Stimulated activated CD8-positive, alpha-beta memory T cell treated with anti-CD3 and anti-CD28 coated beads, Interleukin-12 subunit alpha, Interleukin-12 subunit beta, amount 100 ng/mL, for 24 hours (primary cell): ENCODE results near the gene BLID.

Experiments
- DNase-seq: peaks from one replicate; pipeline ENCODE4 v3.0.0-alpha.2; 2020; ENCODE audit errors: extremely low read depth

BLID gene

DNA sequence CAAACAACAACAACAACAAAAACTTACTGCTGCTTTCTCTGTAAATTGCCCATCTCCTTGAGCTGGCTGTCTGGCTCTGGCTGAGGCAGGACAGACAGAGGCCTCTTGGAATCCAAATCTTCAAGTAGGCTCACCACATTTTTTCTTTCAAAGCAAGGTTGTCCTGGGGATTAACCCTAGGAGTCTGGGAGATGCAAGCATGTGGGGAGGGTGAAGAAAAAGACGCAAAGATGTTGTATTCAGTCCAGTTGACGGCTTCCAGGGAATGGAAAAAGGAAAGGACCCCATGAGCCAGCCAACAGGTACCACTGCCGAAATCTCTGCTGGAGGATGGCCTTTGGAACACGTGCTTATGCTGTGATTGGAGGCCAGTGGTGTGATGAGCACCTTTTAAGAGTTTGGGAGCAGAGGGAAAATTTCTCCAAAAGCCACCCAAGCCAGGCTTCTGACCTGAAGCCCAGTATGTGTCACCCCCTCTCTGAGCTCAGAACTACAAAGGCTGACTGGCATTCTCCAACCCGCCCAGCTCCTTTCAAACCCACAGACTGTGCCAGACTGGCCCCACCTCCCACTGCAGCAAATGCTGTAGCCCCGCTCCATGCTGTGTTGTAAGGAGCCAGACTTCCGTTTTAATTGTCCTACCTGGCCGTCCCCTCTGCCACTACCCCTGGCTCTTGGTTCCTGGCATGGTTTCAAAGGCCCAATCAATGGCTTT lies 10.8 kb downstream of the BLID start:
- DNase-seq = no peak

DNA sequence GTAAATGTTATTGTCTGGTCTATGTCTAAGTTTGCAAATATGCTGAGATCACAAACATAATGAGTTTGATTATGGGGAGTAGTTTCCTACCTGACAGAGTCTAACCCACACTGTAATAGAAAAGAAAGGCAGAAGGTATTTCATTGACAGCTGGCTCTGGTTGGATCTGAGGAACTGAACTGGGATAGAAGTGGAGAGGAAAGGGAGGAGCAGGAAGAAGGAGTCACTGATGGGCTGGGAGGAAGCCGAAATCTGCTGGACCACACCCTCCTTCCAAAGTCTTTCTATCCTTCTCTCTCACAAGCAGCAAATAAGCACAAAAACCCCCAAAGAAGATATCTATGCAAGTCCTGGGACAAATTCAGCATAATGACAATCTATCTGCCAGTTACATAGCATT lies 11.7 kb downstream of the BLID start:
- no peak for DNase-seq

DNA sequence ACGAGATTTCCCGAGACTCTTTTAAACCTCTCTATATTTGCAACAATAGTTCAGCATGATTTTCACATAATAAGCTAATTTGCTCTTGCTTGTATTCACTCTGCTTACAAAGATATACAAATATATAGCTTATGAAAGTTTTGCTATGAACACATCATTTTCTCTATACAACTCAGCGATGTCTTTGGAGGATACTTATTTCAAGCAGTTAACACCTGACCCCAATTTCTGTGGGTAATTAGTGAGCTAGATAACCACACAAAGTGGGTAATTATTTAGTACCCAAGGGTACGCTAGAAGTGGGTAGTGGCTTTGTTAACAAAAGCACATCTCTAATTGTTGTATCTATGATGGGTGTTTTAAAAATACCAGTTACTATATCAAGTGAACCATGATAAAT lies 12.3 kb downstream of the BLID start:
- no peak for DNase-seq

DNA sequence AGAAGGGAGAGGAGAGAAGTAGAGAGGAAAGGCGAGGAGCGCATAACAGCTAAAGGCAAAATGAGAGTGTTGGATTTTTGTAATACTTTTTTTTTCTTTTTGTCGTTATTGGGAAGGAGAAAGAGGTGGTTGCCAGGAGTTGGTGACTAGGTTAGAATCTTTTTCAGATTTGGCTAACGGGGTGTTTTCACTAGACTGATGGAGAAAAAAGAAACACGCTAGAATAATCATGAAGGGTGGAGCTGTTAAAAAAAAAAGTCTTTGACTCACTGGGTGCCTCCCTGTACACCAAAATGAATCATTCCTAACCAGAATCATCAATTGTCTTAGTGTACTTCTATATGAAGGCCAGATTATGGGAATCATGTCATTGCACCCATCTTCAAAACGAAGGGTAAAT lies 12.7 kb downstream of the BLID start:
- no peak for DNase-seq

DNA sequence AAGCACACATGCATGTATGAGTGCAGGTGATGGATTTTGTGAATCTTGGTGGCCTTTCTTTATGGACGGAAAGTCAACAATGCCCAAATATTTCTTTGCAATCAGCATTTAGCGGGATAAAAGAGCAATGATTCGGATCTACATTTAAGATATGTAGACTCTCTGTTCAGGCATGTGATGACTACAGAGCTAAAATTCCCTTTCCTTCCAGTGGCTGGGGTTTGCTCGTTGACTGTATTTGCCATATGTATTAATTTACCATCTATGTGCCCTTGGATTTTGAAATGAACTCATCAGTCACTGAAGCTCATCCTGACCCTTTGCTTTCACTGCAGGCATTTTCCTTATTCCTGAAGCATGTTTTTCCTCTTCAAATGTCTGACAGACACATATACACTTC lies 13.6 kb downstream of the BLID start:
- no peak for DNase-seq

DNA sequence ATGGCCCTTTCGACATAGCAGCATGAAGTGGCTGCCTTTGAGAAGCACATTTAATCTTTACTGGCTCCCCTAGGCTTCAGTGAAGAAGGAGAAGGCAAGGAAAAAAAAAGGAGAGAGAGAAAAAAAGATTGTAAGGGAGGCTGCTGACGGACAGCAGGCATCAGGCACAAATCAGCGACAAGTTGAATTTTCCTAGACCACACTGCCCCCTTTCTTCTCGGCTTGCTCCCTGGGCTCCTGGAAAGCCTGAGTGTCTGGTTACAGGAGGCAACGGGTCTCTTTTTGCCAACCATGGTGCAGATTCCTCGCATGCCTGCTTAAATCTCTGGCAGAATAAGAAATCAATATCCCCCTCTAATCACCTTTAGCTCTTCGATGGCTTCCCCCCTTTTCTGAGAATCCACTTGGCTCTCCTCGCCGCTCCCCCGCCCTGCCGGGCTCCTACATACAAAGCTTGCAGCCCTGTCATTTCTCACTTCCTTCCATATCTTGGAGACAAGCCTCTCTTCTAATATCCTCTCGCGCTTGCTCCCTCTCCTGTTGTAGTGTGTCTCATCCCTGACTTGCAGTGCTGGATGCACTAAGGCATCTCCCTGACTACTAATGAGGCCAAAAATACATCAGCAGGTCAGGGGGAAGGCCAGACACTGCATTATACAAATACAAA lies 14.3 kb downstream of the BLID start:
- DNase-seq = no peak

DNA sequence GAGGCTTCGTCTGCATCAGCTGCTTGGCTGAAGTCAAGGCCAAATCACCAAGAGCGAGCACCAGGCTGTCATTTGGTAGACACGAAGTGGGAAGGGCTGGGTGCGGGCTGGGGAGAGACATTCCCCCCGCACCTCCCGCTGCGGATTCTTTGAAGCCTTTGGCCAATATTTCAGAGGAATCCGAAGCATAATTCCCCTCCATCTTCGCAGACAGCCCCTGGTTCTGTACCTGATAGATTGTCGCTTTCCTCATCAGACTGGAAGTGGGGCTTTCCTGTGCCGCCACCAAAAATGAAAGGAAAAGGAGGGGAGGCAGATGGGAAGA lies 15.3 kb downstream of the BLID start:
- no peak for DNase-seq

DNA sequence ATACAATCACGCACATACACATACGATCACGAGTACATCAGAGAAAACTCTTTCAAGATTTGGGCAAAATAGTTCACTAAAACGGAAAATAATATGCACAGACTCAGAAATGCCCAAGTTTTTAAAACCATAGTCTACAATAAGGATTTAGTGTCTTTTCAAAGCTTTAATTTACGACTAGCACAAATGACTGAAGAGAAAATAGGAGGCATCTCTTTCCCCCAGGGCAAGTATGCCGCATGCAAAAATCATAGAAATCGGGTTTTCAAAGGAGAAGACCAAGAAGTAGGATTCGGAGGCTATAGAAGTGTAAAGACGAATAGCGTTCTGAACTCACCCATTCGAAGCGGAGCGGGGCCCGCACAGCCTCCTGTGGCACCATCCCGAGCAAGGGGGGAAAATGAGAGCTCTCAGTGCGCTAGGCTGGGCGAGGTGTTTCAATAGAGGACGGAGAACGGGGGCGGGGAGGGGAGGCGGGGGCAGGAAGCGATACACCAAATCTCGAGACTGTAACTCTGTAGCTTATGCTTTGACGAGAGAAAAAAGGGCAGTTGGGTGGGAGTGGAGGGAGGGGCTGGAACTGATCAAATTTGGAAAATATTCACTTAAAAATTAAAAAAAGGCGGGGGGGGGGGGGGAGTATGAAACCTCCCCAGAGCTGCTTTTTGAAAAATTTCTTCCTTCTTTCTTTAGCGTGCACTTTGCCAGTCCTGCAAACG lies 15.8 kb downstream of the BLID start:
- no peak for DNase-seq

DNA sequence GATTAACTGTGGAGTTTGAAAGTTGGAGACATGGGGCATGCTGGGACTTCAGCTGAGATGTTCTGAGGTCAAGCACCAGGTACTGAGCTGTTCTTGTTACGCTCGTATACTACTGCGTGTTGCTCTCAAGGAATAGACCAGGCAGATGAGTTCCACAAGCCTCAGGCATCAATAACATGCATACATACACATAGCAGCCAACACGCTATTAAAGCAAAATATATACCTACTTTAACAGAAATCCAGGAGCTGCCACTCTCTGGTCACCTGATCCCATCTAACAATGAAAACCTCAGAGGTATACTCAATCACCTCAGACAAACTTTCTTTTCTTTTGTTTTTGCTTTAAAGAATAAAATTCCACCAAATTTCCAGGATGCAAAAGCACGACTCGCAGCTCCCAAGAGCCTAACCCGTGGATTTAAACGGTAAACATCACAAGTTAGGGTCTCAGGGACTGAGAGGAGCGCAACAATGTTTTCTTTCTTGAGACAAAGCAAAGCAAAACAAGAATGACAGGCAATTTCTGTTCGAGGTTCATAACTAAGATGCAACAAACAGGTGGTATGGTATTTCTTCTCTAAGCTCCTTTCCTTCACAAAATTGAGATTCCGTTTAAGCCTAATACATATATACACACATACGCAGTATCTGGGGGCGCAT lies 16.5 kb downstream of the BLID start:
- no peak for DNase-seq

DNA sequence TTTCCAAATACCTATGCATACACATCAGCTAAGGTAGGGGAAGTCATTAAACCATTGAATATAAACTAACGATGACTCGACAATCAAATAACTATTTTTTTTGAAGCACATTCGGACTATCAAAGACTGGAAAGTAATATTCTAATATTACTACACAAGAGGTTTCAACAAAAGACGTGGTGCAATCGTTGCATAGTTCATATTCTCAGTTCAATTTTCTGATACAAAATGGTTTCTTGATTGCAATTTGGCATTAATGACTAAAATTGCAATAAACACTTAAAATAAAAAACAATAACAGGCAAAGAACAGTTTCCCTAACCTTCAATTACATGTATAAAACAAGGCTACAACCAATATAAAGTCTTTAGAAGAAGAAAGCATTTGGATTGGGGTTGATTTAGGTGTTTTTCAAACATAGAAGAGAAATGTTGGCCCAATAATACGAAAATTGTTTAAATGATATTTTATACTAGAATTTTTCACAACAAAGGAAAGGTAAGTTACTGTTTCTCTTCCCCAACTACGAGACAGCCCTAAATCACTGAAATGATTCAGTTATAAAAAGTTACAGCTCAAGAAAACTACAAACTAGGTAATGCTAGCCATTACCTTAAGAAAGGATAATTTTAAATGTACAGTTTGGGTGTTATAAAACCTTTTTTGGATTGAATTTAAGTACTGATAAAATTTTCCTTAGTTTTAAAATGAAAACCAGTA lies 17.6 kb downstream of the BLID start:
- no peak for DNase-seq

DNA sequence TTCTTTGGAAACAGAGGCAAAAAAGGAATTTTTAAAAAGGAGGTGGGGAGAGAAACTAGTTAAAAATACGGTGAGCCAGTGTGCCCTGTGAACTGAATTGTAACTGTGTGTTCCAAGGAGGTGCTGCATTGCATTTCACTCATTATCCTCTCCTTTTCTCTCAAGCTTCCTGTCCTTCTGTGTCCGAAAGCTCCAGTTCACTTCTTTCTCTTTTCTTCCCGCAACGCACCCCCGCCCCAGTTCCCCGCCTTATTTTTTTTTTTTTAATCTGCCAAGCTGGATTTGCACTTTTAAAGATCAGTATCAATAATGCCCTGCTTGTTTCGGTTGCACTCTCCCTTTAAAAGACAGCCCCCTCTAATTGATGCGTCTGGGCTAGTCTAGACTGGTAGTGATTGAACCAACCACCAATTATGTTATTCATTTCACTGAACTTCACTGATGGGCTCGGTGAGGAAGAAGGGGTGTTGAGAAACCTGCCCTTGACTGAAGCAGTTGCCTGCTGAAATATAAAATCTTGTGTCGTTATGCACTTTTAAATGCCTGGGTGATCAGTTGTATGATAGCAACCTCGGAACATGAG lies 18.5 kb downstream of the BLID start:
- no peak for DNase-seq

DNA sequence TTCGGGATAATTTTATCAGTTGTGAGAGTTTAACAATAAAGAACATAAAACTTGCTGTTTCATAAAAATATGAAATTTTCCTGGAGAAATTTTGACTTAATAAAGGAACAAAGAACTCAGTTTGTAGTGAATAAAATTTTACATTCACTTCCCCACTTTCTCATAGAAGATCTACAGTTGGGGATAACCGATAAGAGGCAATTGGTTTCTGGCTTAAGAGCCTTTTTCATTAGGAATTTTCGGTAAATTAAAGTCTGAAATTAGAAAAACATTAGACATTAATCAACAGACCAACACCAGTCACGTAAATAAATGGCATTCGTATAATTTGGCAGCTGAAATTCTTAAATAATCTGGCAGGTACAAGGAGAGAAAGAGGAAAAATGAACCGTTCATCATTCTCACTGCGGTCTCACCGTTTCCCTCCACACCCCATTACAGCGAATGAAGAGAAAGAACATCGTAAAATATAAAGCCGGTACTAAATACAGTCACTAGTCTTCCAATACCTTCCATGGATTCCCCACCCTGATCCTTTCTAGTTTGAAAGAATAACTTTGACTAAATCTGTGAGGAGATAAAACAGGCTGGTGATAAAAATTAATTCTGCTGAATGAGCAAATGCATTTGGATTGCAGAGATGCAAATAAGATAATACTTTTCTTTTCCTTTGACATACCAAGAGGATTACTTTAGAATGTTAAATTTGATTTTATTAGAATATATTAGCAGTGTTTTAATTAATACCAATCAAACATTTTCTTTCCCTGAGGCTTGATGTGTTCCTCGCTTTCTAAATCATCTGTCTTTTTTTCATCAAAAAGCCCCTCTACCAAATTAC lies 19.5 kb downstream of the BLID start:
- no peak for DNase-seq

DNA sequence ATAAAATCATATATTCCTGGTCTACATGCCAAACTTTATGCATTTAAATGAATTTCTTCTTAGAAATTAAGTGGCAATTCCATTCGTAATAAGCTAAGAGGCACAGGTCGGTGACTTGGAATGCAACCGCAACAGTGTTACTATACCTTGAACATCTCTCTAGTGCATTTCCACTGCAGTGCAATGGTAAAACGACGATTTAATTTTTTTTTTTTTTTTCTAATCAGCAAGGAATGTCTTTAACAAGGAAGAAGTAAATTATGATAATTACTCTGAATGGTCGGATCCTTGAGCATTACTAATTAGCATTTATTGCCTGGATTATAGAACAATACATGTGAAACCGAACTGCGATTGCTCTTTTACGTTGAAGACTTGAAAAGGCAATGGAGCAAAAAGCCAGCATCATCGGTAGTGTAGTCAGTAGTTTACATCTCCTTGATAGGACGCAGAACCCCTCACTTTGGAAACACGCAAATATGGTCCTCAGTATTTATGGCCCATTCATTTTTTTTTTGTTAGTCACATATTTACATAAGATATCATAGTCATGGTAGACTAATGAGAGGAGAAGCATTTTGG lies 20.2 kb downstream of the BLID start:
- DNase-seq = no peak

DNA sequence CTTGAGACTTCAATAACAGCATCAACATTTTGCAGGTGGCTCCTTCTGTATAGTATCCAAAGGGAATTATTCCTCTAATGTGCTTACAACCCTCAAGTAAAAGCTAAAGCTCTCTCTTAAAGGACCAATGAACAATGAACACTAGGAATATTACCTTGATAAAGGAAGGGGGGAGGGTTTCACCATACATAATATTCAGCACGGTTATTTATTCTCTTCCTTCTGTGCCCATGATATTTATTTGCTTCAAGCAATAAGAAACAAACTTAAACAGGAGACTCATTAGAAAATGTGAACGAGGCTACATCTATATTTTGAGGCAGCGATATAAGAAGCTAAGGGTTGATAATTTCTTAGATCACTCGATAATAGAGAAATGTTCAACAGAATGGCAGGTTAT lies 21.2 kb downstream of the BLID start:
- no peak for DNase-seq

DNA sequence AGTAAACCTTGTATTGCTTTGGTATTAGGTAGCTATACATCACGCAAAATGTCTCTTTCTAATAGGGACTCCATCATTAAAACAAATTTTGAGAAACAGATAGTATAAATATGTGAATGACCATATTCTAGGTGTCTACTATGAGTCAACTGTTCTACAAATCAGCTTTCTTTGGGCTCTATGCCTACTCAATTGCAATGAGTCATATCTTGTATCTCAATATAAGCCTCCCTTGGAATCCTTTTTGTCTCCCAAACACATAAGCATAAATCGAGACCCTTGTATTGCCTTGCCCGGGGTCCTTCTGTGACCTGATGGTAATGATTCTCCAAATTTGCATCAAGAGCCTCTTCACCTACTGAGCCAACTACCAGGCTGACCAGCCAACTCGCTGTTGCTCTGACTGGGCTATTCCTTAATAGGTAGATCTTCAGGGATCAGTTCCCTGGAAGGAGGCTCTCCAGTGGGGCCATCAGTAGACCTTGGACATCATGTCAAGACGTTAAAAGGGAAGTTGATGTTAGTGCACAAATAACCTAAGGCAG lies 22.2 kb downstream of the BLID start:
- DNase-seq = no peak

DNA sequence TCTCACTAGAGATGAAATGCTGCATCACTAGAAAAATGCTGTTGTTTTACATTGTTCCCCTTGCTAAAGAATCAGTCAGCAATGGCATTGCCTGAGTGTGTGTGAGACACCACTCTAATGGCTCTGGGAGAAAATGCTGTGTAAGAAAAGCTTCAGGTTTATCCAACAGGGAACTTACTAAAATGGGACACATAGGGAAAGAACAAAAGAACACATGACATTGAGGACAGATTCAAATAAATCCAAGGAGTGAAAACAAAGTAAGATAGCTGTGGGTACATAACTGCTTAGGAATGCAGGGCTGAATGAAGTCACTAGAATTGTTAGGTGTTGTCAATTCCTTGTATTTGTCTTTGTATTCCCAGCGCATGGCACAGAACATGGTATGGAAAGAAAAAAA lies 24.2 kb downstream of the BLID start:
- no peak for DNase-seq

DNA sequence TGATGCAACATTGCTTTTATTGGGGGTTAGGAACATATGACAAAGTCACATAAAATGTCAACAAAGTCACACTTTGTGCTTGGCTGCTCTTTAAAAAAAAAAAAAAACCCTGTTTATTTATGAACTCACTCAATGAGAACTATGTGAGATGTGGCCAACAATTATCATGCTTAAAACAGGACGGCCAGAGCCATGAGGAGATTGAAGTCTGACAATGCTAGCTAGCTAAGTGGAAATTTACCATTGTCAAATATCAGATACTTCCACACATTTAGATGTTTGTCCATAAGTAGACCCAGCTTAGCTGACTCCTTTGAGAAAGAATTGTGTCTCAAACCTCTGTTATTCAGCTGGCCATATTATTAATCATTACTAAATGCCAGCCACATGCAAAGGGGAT lies 26.9 kb downstream of the BLID start:
- no peak for DNase-seq

DNA sequence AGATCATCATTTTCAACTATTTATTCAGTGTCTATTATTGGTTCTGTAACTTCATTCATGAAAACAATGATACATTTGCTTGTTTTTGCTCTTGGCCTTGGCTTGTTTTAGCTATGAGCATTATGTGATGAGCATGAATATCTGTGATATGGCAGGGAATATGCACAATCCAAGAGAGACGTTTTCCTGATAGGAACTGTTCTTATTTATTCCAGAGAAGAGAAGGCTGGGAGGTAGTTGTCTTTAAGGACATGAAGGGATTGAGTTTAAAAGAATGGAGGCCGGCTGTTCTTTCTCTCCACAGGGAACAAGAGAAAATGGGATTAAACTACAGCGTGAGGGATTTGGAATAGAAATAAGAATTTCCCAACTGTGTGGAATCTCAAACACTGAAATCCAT lies 30.3 kb downstream of the BLID start:
- DNase-seq = no peak

DNA sequence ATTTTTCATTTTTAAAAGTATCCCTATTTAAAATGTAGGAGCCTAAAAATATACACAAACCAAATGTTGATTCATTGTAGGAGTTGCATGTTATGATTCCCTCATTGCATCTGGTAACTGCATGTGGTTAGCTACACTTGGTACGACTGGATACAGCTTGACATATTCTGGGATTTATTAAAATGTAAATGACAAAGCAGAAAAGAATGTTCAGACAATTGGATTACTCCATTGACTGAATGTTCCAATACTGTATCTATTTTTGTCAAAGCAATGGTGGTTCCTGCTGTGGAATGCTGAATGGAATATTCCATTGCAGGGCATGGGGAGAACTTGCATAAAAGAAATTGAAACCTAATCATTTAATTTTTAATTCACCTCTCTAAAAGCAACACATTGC lies 30.8 kb downstream of the BLID start:
- no peak for DNase-seq

DNA sequence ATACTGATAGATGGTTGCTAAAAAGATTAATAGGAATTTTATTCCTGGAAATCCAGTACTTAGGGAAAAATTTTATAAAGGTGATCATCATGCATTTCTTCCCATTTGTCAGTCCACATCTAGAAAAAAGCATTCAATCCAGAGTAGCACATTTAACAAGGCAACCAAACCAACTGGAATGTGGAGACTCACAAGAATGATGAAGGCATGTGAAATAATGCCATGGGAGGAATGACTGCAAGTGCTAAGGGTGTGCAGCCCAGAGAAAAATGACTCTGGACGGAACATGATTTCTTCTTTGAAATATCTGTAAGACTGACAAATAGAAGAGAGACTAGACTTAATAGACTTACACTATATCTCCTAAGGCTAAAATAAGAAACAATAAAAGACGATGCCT lies 33.8 kb downstream of the BLID start:
- no peak for DNase-seq
